EL (cell line): Measurements from ENCODE around the gene PLA2G2F.

ENCODE experiments used
- DNase-seq: peaks from one replicate; pipeline ENCODE4 v3.0.0-alpha.2; 2016

PLA2G2F gene

GRCh38 chr1:20143734-20144565 lies 4.8 kb downstream of the PLA2G2F start:
- DNase-seq = no peak

DNA sequence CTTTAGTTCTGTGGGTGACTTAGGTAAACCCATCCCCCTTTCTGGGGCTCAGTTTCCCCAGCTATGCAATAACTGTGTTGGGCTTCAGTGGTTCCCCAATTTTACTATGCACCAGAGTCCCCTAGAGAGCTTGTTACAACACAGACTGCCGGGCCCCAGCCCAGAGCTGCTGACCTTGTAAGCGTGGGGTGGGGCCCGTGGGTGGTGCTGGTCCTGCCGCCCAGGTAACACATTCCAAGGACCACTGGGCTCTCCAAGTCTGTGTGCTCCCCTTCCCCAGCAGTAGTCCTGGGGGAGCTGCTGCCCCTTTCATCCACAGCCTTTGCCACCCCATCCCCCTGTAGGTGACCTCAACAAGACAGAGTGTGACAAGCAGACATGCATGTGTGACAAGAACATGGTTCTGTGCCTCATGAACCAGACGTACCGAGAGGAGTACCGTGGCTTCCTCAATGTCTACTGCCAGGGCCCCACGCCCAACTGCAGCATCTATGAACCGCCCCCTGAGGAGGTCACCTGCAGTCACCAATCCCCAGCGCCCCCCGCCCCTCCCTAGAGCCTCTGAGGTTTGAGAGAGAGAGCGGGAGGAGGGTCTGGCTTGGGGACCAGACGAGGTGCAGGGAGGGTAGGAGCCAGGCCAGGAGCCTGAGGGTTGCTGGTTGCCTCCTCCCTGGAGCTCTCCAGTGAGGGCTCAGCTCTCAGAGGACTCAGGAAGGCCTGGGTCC lies 8.9 kb downstream of the PLA2G2F start:
- no peak for DNase-seq

DNA sequence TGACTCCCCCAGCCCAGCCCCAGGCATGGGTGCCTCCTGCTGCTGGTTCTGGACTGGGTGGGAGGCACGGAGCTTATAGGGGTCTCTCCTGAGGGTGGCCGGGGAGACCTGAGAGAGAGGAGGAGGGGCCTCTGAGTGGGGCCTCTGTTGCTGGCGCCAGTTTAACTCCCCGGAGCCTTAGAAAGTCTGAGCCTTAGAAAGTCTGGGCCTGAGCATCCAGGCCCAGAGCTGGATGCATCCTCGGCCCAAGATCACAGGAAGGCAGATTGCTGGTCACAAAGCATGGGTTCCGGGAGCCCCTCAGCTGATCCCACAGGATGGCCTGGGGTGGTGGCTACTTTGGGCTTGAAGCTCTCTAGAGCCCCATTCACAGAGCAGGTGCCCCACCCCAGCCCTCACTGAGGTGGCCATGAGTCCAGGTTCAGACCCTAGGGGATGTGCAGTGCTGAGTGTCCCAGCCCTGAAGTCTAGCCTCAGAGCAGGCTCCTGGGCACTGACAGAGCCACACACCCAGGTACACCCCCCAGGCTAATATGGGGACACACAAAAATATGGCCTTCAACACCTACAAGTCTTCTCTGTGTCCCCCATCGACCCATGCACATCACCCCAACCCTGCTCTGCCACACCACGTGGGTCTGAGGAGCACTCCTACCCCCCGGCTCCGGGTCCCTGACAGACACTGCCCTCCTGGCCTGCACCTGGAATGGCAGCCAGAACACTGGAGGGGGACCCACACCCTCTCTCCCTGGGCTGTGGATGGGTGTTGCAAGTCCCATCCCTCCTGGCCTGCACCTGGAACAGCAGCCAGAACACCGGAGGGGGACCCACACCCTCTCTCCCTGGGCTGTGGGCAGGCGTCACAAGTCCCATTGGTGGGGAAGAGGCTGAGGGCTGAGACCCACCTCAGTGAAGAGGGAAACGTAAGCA lies 9.7 kb downstream of the PLA2G2F start:
- DNase-seq = no peak

DNA sequence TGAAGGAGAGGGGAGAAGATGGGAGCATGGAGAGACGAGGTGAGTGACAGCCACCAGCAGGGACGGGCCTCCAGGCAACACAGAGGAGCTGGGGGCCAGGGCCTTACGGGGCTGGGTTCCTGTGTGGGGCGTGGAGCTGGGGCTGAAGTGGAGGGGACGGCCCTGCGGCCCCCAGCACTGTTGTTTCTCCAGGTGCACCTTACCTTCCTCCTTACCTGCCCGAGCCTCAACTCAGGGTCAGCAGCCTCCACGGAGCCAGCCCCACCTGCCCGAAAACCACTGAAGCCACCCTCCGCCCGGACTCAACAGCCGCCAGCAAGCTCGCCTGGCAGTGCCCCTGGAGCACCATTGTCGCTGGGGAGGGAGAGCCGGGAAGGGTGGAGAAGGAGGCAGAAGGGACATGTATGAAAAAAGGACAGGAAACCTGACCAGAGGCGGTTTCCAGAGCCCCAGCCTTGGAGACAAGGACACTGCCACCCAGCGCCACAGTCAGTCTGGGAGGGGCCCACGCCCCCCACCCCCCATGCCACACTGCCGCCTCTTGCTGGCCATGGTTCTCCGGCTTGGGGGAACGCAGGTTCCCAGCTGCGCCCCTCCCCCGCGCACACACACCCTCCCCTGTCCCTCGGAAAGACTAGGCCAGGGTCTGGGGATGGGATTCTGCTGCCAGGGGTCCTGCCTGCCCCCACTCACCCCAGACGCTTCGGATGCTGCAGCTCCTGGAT lies 10.6 kb downstream of the PLA2G2F start:
- no peak for DNase-seq

DNA sequence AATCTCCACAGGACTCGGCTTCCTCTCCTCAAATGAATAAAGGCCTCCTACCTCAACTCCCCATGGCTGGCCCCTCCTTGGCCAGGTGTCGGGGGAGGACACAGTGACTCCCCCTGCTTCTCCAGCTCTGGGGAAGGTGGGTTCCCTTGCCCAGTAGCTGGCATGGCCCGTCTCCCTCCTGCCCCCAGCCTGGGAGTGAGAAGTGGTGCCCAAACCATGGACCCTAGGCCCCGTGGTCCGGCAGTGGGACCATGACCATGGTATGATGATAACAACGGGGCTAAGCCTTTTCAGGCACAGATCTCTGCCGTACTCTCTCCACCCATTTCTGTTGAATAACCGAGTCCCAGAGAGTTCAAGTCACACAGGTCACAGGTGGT lies 11.2 kb downstream of the PLA2G2F start:
- no peak for DNase-seq

DNA sequence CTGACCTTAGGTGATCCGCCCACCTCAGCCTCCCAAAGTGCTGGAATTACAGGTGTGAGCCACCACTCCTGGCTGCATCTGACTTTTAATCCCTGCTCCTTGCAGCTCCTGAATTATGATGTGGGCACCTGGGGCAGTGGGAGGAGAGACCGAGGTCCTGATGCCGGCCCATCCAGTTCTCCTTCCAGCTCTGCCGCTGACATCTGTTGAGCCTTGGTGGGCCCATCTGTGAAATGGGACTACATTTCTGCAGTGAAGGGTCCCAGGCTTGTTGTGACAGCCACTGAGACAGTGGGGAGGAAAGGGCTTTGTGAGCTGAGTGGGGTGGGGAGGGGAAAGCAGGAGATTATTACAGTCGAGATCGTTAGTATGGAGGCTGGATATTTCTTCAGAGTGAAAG lies 11.8 kb downstream of the PLA2G2F start:
- DNase-seq = no peak

GRCh38 chr1:20151906-20152598 lies 12.9 kb downstream of the PLA2G2F start:
- DNase-seq = peak; percentile 78

DNA sequence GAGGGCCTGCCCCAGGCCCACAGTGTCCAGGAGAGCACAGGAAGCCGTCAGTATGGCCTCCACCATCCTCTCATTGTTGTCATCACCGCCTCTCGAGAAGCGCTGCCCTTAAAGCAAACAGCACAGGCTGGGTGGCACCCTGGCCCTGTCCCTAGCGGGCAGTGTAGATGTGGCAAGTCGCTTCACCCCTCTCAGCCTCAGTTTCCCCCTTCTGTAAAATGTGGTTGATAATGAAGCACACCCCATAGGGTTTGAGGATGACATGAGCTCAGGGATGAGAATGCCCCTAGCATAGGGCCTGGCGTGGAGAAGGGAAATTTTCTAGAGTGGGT lies 13.4 kb downstream of the PLA2G2F start:
- DNase-seq = no peak

DNA sequence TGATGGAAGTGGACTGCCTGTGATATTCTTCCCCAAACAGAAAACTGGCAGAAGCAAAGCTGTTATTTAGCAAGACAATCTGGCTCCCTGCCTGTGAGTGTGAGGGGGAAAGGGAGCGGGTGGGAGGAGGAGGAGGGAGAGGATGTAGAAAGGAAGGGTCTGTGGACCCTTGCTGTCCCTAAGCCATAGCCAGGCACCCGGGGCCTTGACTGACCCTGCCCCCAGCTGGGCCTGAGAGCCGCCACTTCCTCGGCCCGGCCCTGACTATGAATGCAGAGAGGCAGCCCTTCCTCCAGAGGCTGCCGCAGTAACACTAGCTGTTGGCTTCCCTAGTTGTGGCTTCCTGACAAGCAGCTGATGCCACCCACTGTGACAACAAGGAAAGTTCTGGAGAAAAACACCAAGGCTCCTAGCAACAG lies 13.9 kb downstream of the PLA2G2F start:
- DNase-seq = no peak

GRCh38 chr1:20154301-20154831 lies 15.2 kb downstream of the PLA2G2F start:
- no peak for DNase-seq

- no peak for DNase-seq
Observed at GRCh38 chr1:20158358-20159070, 19.4 kb downstream of the PLA2G2F start.

GRCh38 chr1:20160034-20160433 lies 20.9 kb downstream of the PLA2G2F start:
- no peak for DNase-seq

- DNase-seq = no peak
Observed at GRCh38 chr1:20164694-20165202, 25.6 kb downstream of the PLA2G2F start.

DNA sequence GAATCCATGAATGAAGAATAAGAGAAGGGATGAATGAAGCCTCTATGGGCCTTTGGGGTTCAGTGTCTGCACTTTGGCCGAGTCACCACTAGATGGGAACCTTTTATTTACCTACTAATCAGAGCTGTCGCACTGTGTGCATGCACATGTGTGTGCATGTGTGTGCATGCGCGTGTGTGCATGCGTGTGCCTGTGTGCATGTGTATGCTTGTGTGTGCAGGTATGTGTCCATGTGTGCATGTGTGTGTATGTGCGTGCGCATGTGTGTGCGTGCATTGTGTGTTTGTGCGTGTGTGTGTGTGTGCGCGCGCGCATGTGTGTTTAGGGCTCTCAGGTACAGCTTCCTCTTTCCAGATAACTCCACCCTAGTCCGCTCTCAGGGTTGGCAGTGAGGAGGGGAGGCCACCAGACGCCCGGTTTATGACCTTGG lies 26.4 kb downstream of the PLA2G2F start:
- no peak for DNase-seq

DNA sequence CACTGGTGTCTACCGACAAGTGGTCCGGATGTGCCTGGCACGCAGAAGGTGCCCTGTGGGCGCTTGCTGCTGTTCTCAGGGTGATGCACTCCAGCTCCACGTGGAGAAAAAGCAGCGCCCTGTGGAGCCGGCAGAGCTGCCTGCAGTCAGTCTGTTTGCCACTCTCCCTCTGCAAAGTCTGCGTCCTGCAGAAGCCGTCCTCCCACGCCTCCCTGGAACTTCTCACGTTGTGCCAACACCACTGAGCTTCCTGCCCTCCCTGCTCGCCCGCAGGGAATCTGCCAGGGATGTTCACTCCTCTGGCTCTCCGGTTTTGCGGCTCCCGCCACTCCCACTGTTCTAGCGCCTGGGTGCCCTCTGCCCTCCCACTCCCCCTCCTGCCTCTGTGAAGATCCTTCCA lies 26.9 kb downstream of the PLA2G2F start:
- DNase-seq = peak; percentile 3

DNA sequence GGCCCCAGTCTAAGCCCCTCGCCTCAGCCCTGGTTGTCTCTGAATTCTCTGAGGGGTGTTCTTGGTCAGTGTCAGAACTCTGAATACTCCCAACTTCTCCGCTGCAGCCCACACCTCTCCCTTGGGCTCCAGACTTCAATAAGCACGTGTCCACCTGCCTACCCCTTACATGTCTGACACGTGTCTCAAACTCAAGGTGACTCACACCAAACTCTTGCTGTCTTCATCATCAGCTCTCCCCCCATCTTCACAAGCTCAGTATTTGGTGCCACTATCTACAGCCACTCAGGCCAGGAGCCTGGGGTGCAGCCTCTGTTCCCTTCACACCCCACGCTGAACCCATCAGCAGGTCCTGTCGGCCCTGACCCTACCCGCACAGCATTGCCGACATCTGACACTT lies 28.0 kb downstream of the PLA2G2F start:
- DNase-seq = no peak

DNA sequence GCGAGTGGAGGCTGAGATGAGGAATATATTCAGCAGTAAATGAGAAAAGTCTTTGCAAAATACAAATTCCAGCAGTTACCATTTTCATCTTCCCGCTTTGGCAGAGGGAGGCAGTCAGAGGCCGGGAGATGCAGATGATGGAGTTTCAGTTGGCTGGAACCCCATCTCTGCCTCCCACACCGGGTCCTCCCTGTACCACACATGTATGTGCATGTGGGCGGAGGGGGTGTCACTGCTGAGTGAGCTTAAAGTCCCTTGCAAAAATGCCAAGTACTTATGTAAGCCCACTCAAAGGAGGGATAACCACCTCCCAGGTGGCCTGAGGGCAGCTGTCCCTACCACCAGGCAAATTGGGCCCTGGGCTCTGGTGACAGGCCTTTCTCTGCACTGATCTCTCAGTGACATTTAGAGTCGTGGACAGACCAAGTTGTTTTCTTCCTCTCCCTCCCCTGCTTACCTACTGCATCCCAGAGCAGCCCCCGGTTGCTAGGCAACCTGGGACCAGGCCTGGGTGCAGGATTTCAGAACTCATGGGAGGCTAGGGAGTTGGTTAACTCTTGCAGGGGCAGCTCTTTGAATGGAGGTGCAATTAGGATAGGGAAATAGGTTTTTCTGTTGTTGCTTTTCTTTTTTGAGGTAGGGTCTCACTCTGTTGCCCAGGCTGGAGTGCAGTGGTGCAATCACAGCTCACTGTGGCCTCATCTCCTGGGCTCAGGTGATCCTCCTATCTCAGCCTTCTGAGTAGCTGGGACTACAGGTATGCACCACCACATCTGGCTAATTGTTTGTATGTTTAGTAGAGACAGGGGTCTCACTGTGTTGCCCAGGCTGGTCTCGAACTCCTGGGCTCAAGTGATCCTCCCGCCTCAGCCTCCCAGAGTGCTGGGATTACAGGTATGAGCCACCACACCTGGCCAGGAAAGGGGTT lies 29.7 kb downstream of the PLA2G2F start:
- no peak for DNase-seq

GRCh38 chr1:20169932-20170331 lies 30.8 kb downstream of the PLA2G2F start:
- no peak for DNase-seq

DNA sequence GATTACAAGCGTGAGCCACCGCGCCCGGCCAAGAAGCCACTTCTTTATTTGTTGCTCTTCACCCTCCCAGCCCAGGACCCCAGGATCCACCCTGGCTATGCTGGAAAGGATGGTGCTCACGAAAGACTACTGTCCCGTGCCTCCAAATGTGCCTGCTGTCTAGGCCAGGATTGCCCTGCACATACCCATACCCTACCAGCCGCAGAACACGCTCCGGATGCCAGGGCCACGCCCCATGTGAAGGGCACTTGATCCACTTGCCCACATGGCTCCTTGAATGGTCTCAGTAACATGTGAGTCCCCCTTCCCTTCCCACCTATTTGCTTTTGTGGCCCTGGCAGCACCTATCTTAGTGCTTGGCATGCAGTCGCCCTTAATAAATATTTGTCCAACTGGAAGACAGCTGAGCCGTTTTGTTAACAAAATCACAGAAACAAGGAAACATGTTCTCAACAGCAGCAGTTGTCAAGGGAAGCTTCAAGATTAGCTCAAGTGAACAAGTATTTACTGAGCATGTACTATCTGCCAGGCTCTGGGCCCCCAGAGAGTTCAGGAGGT lies 33.0 kb downstream of the PLA2G2F start:
- no peak for DNase-seq
